ENCODE measurements around the gene ACMSD. TPM values are rescaled to one million over a fixed set of nuclear protein-coding genes. Genes with fewer than 3 reads are reported as not detected.
"Not testable (repeated sequence)": the region's sequence is repeated elsewhere in the genome, so short reads cannot be mapped to it uniquely, and the experiment has no call there.

Gene ACMSD
- polyA plus RNA-seq, 2 donors = not detected

- Histone ChIP-seq H3K4me1 (ENCODE audit: control insufficient read depth in 2 of 2, insufficient read depth in 2 of 2, low read length in 1 of 2) (no peaks in the 10 kb centered on the region), H3K27ac (ENCODE audit: low read depth in 2 of 2, low read length in 1 of 2) (no peak overlapping the region), H3K36me3 (ENCODE audit: control insufficient read depth in 2 of 2, insufficient read depth in 2 of 2, low read length in 1 of 2) (no peaks in the 10 kb centered on the region), H3K27me3 (ENCODE audit: control insufficient read depth in 1 of 2, insufficient read depth in 2 of 2, low read length in 2 of 2) (no peaks in the 10 kb centered on the region), H3K9me3 (ENCODE audit: control insufficient read depth in 2 of 2, insufficient read depth in 1 of 2, low read depth in 1 of 2, low read length in 1 of 2) (no peaks in the 10 kb centered on the region), H3K4me3 (ENCODE audit: low read depth in 1 of 2, low read length in 2 of 2) (no peak overlapping the region)
- WGBS, 2 donors = 86 to 90% methylated on average over 2 of the region's 2 CpGs
Measured at GRCh38 chr2:134845028-134845427, 6.6 kb downstream of the ACMSD start.

DNA sequence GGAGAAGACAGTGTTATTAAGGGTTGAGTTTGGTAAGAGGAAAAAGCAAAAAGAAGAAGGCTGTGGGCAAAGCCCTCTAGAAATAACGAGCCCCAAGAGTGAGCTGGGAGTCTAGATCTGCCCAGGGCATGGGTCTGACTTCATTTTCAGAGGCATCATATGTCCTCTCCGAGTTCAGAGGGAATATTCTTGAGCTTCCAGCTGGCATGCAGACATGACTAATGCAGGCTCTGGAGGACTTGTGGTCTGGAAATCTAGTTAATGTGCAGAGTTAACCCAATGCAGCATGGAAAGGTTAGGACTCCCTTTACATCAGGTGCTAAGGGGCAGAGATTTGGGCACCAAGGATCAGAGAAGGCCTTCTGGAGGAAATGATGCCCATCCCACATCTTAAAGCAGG lies 7.3 kb downstream of the ACMSD start:
- no peak overlapping the region for H3K4me3 ChIP-seq (ENCODE audit: low read depth in 1 of 2, low read length in 2 of 2)
- no peaks in the 10 kb centered on the region for H3K27me3 ChIP-seq (ENCODE audit: control insufficient read depth in 1 of 2, insufficient read depth in 2 of 2, low read length in 2 of 2)
- no peaks in the 10 kb centered on the region for H3K4me1 ChIP-seq (ENCODE audit: control insufficient read depth in 2 of 2, insufficient read depth in 2 of 2, low read length in 1 of 2)
- no peaks in the 10 kb centered on the region for H3K9me3 ChIP-seq (ENCODE audit: control insufficient read depth in 2 of 2, insufficient read depth in 1 of 2, low read depth in 1 of 2, low read length in 1 of 2)
- WGBS, 2 donors = 38 to 55% methylated on average over 2 of the region's 2 CpGs
- H3K36me3 ChIP-seq (ENCODE audit: control insufficient read depth in 2 of 2, insufficient read depth in 2 of 2, low read length in 1 of 2) = no peaks in the 10 kb centered on the region
- no peak overlapping the region for H3K27ac ChIP-seq (ENCODE audit: low read depth in 2 of 2, low read length in 1 of 2)

- H3K4me3 ChIP-seq (ENCODE audit: low read depth in 1 of 2, low read length in 2 of 2) = no peak overlapping the region
- WGBS, 2 donors = 80 to 91% methylated on average over 1 of the region's 1 CpG
Measured at GRCh38 chr2:134846213-134846612, 7.8 kb downstream of the ACMSD start.

GRCh38 chr2:134847582-134847981 lies 9.2 kb downstream of the ACMSD start:
- H3K4me3 ChIP-seq (ENCODE audit: low read depth in 1 of 2, low read length in 2 of 2); H3K9me3 ChIP-seq (ENCODE audit: control insufficient read depth in 2 of 2, insufficient read depth in 1 of 2, low read depth in 1 of 2, low read length in 1 of 2); H3K27me3 ChIP-seq (ENCODE audit: control insufficient read depth in 1 of 2, insufficient read depth in 2 of 2, low read length in 2 of 2); H3K27ac ChIP-seq (ENCODE audit: low read depth in 2 of 2, low read length in 1 of 2); H3K36me3 ChIP-seq (ENCODE audit: control insufficient read depth in 2 of 2, insufficient read depth in 2 of 2, low read length in 1 of 2); H3K4me1 ChIP-seq (ENCODE audit: control insufficient read depth in 2 of 2, insufficient read depth in 2 of 2, low read length in 1 of 2): not testable (repeated sequence)
- WGBS, 2 donors = 93 to 95% methylated on average over 5 of the region's 5 CpGs

More at GRCh38 chr2:134846213-134846612, 7.8 kb downstream of the ACMSD start:
- H3K27ac ChIP-seq (ENCODE audit: low read depth in 2 of 2, low read length in 1 of 2) = no peak overlapping the region
- no peaks in the 10 kb centered on the region for H3K9me3 ChIP-seq (ENCODE audit: control insufficient read depth in 2 of 2, insufficient read depth in 1 of 2, low read depth in 1 of 2, low read length in 1 of 2)
- no peaks in the 10 kb centered on the region for H3K27me3 ChIP-seq (ENCODE audit: control insufficient read depth in 1 of 2, insufficient read depth in 2 of 2, low read length in 2 of 2)
- no peaks in the 10 kb centered on the region for H3K4me1 ChIP-seq (ENCODE audit: control insufficient read depth in 2 of 2, insufficient read depth in 2 of 2, low read length in 1 of 2)
- H3K36me3 ChIP-seq (ENCODE audit: control insufficient read depth in 2 of 2, insufficient read depth in 2 of 2, low read length in 1 of 2) = no peaks in the 10 kb centered on the region

DNA sequence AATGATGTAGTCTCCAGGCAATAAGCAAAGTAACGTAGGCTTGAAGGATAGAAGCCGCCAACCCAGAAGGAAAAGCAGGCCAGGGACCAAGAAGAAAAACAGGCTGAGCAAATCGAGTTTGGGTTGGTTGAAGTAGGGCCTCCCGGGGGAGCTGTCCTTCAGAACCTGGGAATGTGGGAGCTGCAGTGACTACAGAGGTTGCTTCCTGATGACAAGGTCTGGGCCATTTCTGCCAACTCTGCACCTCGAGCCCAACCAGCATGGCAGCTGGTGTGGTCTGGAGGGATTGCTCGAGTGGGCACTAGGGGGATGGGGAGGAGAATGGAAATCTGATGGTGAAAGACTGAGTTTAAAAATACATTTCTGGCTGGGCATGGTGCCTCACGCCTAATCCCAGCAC lies 14.1 kb downstream of the ACMSD start:
- no peaks in the 10 kb centered on the region for H3K9me3 ChIP-seq (ENCODE audit: control insufficient read depth in 2 of 2, insufficient read depth in 1 of 2, low read depth in 1 of 2, low read length in 1 of 2)
- WGBS, 2 donors = 78 to 82% methylated on average over 7 of the region's 7 CpGs
- no peak overlapping the region for H3K4me3 ChIP-seq (ENCODE audit: low read depth in 1 of 2, low read length in 2 of 2)
- no peaks in the 10 kb centered on the region for H3K36me3 ChIP-seq (ENCODE audit: control insufficient read depth in 2 of 2, insufficient read depth in 2 of 2, low read length in 1 of 2)
- H3K4me1 ChIP-seq (ENCODE audit: control insufficient read depth in 2 of 2, insufficient read depth in 2 of 2, low read length in 1 of 2) = no peaks in the 10 kb centered on the region
- H3K27ac ChIP-seq (ENCODE audit: low read depth in 2 of 2, low read length in 1 of 2) = no peak overlapping the region
- no peaks in the 10 kb centered on the region for H3K27me3 ChIP-seq (ENCODE audit: control insufficient read depth in 1 of 2, insufficient read depth in 2 of 2, low read length in 2 of 2)

DNA sequence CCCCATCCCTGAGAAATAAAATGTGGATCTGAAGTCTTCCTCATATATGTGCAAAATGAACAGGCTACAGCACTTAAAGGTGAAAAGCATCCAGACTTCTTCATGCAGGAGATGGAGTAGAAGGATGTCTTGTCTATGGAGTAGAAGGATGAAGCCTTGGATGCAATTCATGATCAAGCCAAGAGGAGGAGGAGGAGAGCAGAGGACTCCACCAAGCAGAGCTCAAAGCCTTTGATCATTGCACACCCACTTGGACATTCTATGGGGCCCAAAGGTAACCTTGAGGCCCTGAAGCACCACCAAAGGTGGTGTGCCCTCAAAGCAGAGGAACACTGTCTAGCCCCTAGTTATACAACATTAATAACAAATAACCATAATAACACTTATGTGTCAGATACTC lies 17.3 kb downstream of the ACMSD start:
- H3K27me3 ChIP-seq (ENCODE audit: control insufficient read depth in 1 of 2, insufficient read depth in 2 of 2, low read length in 2 of 2) = no peaks in the 10 kb centered on the region
- H3K27ac ChIP-seq (ENCODE audit: low read depth in 2 of 2, low read length in 1 of 2) = no peak overlapping the region
- H3K4me3 ChIP-seq (ENCODE audit: low read depth in 1 of 2, low read length in 2 of 2) = no peak overlapping the region
- H3K4me1 ChIP-seq (ENCODE audit: control insufficient read depth in 2 of 2, insufficient read depth in 2 of 2, low read length in 1 of 2) = no peaks in the 10 kb centered on the region
- no peaks in the 10 kb centered on the region for H3K36me3 ChIP-seq (ENCODE audit: control insufficient read depth in 2 of 2, insufficient read depth in 2 of 2, low read length in 1 of 2)
- no peaks in the 10 kb centered on the region for H3K9me3 ChIP-seq (ENCODE audit: control insufficient read depth in 2 of 2, insufficient read depth in 1 of 2, low read depth in 1 of 2, low read length in 1 of 2)

- H3K36me3 ChIP-seq (ENCODE audit: control insufficient read depth in 2 of 2, insufficient read depth in 2 of 2, low read length in 1 of 2) = no peaks in the 10 kb centered on the region
- H3K4me3 ChIP-seq (ENCODE audit: low read depth in 1 of 2, low read length in 2 of 2) = no peak overlapping the region
- no peaks in the 10 kb centered on the region for H3K4me1 ChIP-seq (ENCODE audit: control insufficient read depth in 2 of 2, insufficient read depth in 2 of 2, low read length in 1 of 2)
- no peak overlapping the region for H3K27ac ChIP-seq (ENCODE audit: low read depth in 2 of 2, low read length in 1 of 2)
- no peaks in the 10 kb centered on the region for H3K27me3 ChIP-seq (ENCODE audit: control insufficient read depth in 1 of 2, insufficient read depth in 2 of 2, low read length in 2 of 2)
- no peaks in the 10 kb centered on the region for H3K9me3 ChIP-seq (ENCODE audit: control insufficient read depth in 2 of 2, insufficient read depth in 1 of 2, low read depth in 1 of 2, low read length in 1 of 2)
Measured at GRCh38 chr2:134858245-134858644, 19.8 kb downstream of the ACMSD start.

DNA sequence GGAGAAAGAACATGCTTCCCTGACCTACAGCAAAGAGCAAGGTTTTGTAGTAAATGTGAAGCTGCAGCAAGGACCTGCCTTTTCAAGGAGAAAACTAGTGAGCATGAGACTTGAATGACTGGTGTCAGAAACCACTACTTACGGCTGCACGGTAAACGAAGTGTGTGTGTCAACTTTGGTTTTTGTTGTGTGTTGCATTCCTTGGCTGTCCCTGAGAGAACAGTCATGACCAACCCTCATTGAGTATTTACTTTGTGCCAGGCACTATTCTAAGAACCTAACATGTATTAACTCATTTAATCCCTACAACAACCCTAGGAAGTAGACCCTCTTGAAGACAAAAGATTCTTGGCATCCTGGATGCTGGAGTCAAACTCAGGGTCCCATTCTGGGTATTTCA lies 22.8 kb downstream of the ACMSD start:
- no peak overlapping the region for H3K27ac ChIP-seq (ENCODE audit: low read depth in 2 of 2, low read length in 1 of 2)
- H3K36me3 ChIP-seq (ENCODE audit: control insufficient read depth in 2 of 2, insufficient read depth in 2 of 2, low read length in 1 of 2) = no peaks in the 10 kb centered on the region
- no peaks in the 10 kb centered on the region for H3K27me3 ChIP-seq (ENCODE audit: control insufficient read depth in 1 of 2, insufficient read depth in 2 of 2, low read length in 2 of 2)
- no peaks in the 10 kb centered on the region for H3K9me3 ChIP-seq (ENCODE audit: control insufficient read depth in 2 of 2, insufficient read depth in 1 of 2, low read depth in 1 of 2, low read length in 1 of 2)
- H3K4me3 ChIP-seq (ENCODE audit: low read depth in 1 of 2, low read length in 2 of 2) = no peak overlapping the region
- WGBS, 2 donors = 70 to 81% methylated on average over 3 of the region's 3 CpGs
- H3K4me1 ChIP-seq (ENCODE audit: control insufficient read depth in 2 of 2, insufficient read depth in 2 of 2, low read length in 1 of 2) = no peaks in the 10 kb centered on the region

- no peaks in the 10 kb centered on the region for H3K4me1 ChIP-seq (ENCODE audit: control insufficient read depth in 2 of 2, insufficient read depth in 2 of 2, low read length in 1 of 2)
- no peaks in the 10 kb centered on the region for H3K9me3 ChIP-seq (ENCODE audit: control insufficient read depth in 2 of 2, insufficient read depth in 1 of 2, low read depth in 1 of 2, low read length in 1 of 2)
- H3K27me3 ChIP-seq (ENCODE audit: control insufficient read depth in 1 of 2, insufficient read depth in 2 of 2, low read length in 2 of 2) = no peaks in the 10 kb centered on the region
- H3K4me3 ChIP-seq (ENCODE audit: low read depth in 1 of 2, low read length in 2 of 2) = no peak overlapping the region
- 90 to 92% methylated on average over 4 of the region's 4 CpGs for WGBS, 2 donors
- H3K36me3 ChIP-seq (ENCODE audit: control insufficient read depth in 2 of 2, insufficient read depth in 2 of 2, low read length in 1 of 2) = no peaks in the 10 kb centered on the region
- no peak overlapping the region for H3K27ac ChIP-seq (ENCODE audit: low read depth in 2 of 2, low read length in 1 of 2)
Measured at GRCh38 chr2:134862069-134862468, 23.7 kb downstream of the ACMSD start.

DNA sequence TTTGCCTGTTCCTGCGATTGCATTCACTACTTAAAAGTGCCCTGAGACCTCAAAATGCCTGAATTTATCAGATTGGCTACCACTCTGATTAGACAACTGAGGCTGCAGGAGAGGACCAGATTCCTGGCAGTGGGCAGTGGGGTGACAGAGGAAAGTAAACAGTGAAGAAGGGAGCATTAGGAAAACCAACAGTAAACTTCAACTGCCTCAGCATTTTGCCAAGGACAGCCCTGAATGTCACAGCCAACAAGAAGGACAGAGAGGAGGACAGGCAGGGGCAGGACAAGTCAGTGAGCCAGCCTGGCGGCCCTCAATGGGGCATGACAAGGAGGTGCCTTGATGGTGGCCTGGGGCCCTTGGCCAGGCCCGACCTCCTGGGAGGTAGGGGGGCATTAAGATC lies 24.3 kb downstream of the ACMSD start:
- WGBS, 2 donors = 77 to 81% methylated on average over 3 of the region's 3 CpGs
- H3K36me3 ChIP-seq (ENCODE audit: control insufficient read depth in 2 of 2, insufficient read depth in 2 of 2, low read length in 1 of 2) = no peaks in the 10 kb centered on the region

More for the DNA sequence above, 24.3 kb downstream of the ACMSD start:
- H3K4me3 ChIP-seq (ENCODE audit: low read depth in 1 of 2, low read length in 2 of 2) = no peak overlapping the region
- H3K27ac ChIP-seq (ENCODE audit: low read depth in 2 of 2, low read length in 1 of 2) = no peak overlapping the region
- no peaks in the 10 kb centered on the region for H3K4me1 ChIP-seq (ENCODE audit: control insufficient read depth in 2 of 2, insufficient read depth in 2 of 2, low read length in 1 of 2)
- no peaks in the 10 kb centered on the region for H3K27me3 ChIP-seq (ENCODE audit: control insufficient read depth in 1 of 2, insufficient read depth in 2 of 2, low read length in 2 of 2)
- no peaks in the 10 kb centered on the region for H3K9me3 ChIP-seq (ENCODE audit: control insufficient read depth in 2 of 2, insufficient read depth in 1 of 2, low read depth in 1 of 2, low read length in 1 of 2)

All from esophagus (tissue), 2 donors.